Lower lobe of right lung (tissue), 2 donors: ENCODE measurements around the gene DNAAF1. TPM values are rescaled to one million over a fixed set of nuclear protein-coding genes. Genes with fewer than 3 reads are reported as not detected.

Experiments used
- ATAC-seq, 2 donors: fragments of 200-7000 bp; cut with Tn5 transposase; one replicate each; pipeline ENCODE4 v1.9.1; 2020 to 2022; ENCODE audit warnings: mild to moderate bottlenecking in 2 of 2, moderate library complexity in 2 of 2
- DNase-seq: peaks from one replicate; pipeline ENCODE4 v3.0.0-alpha.2; 2020
- H3K27ac ChIP-seq: fragments of 200-600 bp; one replicate; pipeline ENCODE4 v1.8.0; 2022
- H3K27me3 ChIP-seq: fragments of 200-600 bp; one replicate; pipeline ENCODE4 v1.8.0; 2022; ENCODE audit warnings: low read depth
- H3K36me3 ChIP-seq: fragments of 200-600 bp; one replicate; pipeline ENCODE4 v1.8.0; 2022; ENCODE audit warnings: mild to moderate bottlenecking
- H3K4me1 ChIP-seq: fragments of 200-600 bp; one replicate; pipeline ENCODE4 v1.8.0; 2022
- H3K4me3 ChIP-seq: fragments of 200-600 bp; one replicate; pipeline ENCODE4 v1.8.0; 2022; ENCODE audit warnings: mild to moderate bottlenecking
- H3K9me3 ChIP-seq: fragments of 200-600 bp; one replicate; pipeline ENCODE4 v1.8.0; 2022
- CTCF ChIP-seq: fragments of 200-600 bp; IDR thresholded peaks from one replicate; pipeline ENCODE4 v1.8.0; 2022; ENCODE audit warnings: antibody characterized with exemption, mild to moderate bottlenecking
- intact Hi-C: fragments of 100-400 bp; cut with DNase I; formaldehyde crosslinking; loops from one replicate; pipeline ENCODE4 v1.11.0; 2022
- total RNA-seq: library from RNA; stranded (reverse); fragmentation: NEBNext Ultra II Directional; extraction: Animal tissue kit (Norgen Biotek cat#: 25700); gene quantifications from one replicate; pipeline ENCODE4 v1.2.1, GENCODE V29; 2021
- donor health status: DM: no; HTN: yes; CAD: no; lungs with severe emphysema.

DNAAF1 gene
- total RNA-seq, 1 donor from 2014 or later = 18.8 TPM

- H3K4me3 ChIP-seq = no peak overlapping the region
- ATAC-seq = peak; percentile 91 to 93
Observed at GRCh38 chr16:84138824-84139627, 6.1 kb upstream of the DNAAF1 start.

GRCh38 chr16:84139628-84140258 is 5.4 kb upstream of the DNAAF1 start:
- DNase-seq = no peak
- Histone ChIP-seq H3K27me3 (no peaks in the 10 kb centered on the region), H3K27ac (peak overlapping the region; percentile 75), H3K4me1 (peaks cover 10% of the 10 kb centered on the region), H3K4me3 (no peak overlapping the region), H3K9me3 (no peaks in the 10 kb centered on the region), H3K36me3 (no peaks in the 10 kb centered on the region)
- TF ChIP-seq CTCF = no peak
- no peak for ATAC-seq
- intact Hi-C loops = no loop called here

More at GRCh38 chr16:84138824-84139627, 6.1 kb upstream of the DNAAF1 start:
- no peak for TF ChIP-seq CTCF
- Histone ChIP-seq H3K9me3 (no peaks in the 10 kb centered on the region), H3K27ac (peak overlapping the region; percentile 75), H3K27me3 (no peaks in the 10 kb centered on the region), H3K36me3 (no peaks in the 10 kb centered on the region), H3K4me1 (peaks cover 8% of the 10 kb centered on the region)
- intact Hi-C loops = no loop called here
- peak; percentile 60 for DNase-seq

GRCh38 chr16:84141143-84141670 is 3.9 kb upstream of the DNAAF1 start:
- H3K36me3 ChIP-seq = no peaks in the 10 kb centered on the region
- H3K4me3 ChIP-seq = no peak overlapping the region
- H3K9me3 ChIP-seq = no peaks in the 10 kb centered on the region
- peaks cover 14% of the 10 kb centered on the region for H3K4me1 ChIP-seq
- H3K27ac ChIP-seq = no peak overlapping the region
- intact Hi-C loops = no loop called here
- no peaks in the 10 kb centered on the region for H3K27me3 ChIP-seq
- no peak for TF ChIP-seq CTCF
- ATAC-seq (no peak), DNase-seq (no peak)

- H3K27ac ChIP-seq = no peak overlapping the region
Observed at GRCh38 chr16:84143081-84143480, 2.0 kb upstream of the DNAAF1 start.

GRCh38 chr16:84143784-84144199 is 1.3 kb upstream of the DNAAF1 start:
- no peak for DNase-seq
- no peaks in the 10 kb centered on the region for H3K27me3 ChIP-seq
- ATAC-seq = no peak
- no peaks in the 10 kb centered on the region for H3K36me3 ChIP-seq
- peaks cover 14% of the 10 kb centered on the region for H3K4me1 ChIP-seq
- TF ChIP-seq CTCF = no peak
- intact Hi-C loops = no loop called here
- no peak overlapping the region for H3K27ac ChIP-seq
- H3K9me3 ChIP-seq = no peaks in the 10 kb centered on the region
- H3K4me3 ChIP-seq = peak overlapping the region; percentile 85

More at GRCh38 chr16:84143081-84143480, 2.0 kb upstream of the DNAAF1 start:
- Histone ChIP-seq H3K9me3 (no peaks in the 10 kb centered on the region), H3K27me3 (no peaks in the 10 kb centered on the region), H3K36me3 (no peaks in the 10 kb centered on the region), H3K4me3 (no peak overlapping the region), H3K4me1 (peaks cover 14% of the 10 kb centered on the region)
- TF ChIP-seq CTCF = no peak
- intact Hi-C loops = no loop called here
- DNase-seq = no peak
- no peak for ATAC-seq
